HEK293 (cell line): Measurements from ENCODE around the gene SLC39A12.

ENCODE experiments used
- KLF1 ChIP-seq: fragments of 450-650 bp; formaldehyde crosslinking; IDR thresholded peaks from 2 replicates; pipeline ENCODE4 v1.5.1; 2016; ENCODE audit warnings: missing biosample characterization, missing genetic modification characterization
- KLF16 ChIP-seq: fragments of 450-650 bp; formaldehyde crosslinking; IDR thresholded peaks from 2 replicates; pipeline ENCODE4 v1.5.1; 2017; ENCODE audit warnings: missing biosample characterization, missing genetic modification characterization
- KLF7 ChIP-seq: fragments of 450-650 bp; formaldehyde crosslinking; IDR thresholded peaks from 2 replicates; pipeline ENCODE4 v1.5.1; 2016; ENCODE audit warnings: missing biosample characterization, missing genetic modification characterization, borderline replicate concordance
- KLF9 ChIP-seq: fragments of 450-650 bp; formaldehyde crosslinking; IDR thresholded peaks from 2 replicates; pipeline ENCODE4 v1.5.1; 2016; ENCODE audit warnings: missing biosample characterization, missing genetic modification characterization, low read depth
- WT1 ChIP-seq: fragments of 450-650 bp; formaldehyde crosslinking; IDR thresholded peaks from 2 replicates; pipeline ENCODE4 v1.5.1; 2016; ENCODE audit warnings: missing biosample characterization, missing genetic modification characterization
- ZIC2 ChIP-seq: fragments of 450-650 bp; formaldehyde crosslinking; IDR thresholded peaks from 2 replicates; pipeline ENCODE4 v1.5.1; 2016; ENCODE audit warnings: missing biosample characterization, missing genetic modification characterization
- ZNF138 ChIP-seq: fragments of 450-650 bp; formaldehyde crosslinking; IDR thresholded peaks from 2 replicates; pipeline ENCODE4 v1.5.1; 2016; ENCODE audit warnings: missing biosample characterization, missing genetic modification characterization, borderline replicate concordance
- ZNF175 ChIP-seq: fragments of 450-650 bp; formaldehyde crosslinking; IDR thresholded peaks from 2 replicates; pipeline ENCODE4 v1.5.1; 2016; ENCODE audit warnings: missing biosample characterization, missing genetic modification characterization
- ZNF274 ChIP-seq, 2 experiments: fragments of 200-500 bp in 1 of 2; fragments of 450-650 bp in 1 of 2; sonication (Bioruptor generic) in 1 of 2; formaldehyde crosslinking in 1 of 2; IDR thresholded peaks; 2 replicates each; pipeline versions ENCODE4 v1.5.1 to v1.6.1; 2014 to 2016; ENCODE audit warnings: borderline replicate concordance in 1 of 2, inconsistent platforms in 1 of 2, low read length in 1 of 2, missing biosample characterization in 1 of 2, missing genetic modification characterization in 1 of 2
- ZNF335 ChIP-seq: fragments of 450-650 bp; formaldehyde crosslinking; conservative IDR thresholded peaks from 2 replicates; pipeline ENCODE4 v1.5.1; 2016; ENCODE audit warnings: missing biosample characterization, missing genetic modification characterization
- ZNF366 ChIP-seq: fragments of 450-650 bp; formaldehyde crosslinking; conservative IDR thresholded peaks from 2 replicates; pipeline ENCODE4 v1.5.1; 2016; ENCODE audit warnings: missing biosample characterization, missing genetic modification characterization
- ZNF37A ChIP-seq: fragments of 450-650 bp; IDR thresholded peaks from 2 replicates; pipeline ENCODE4 v1.5.1; 2018; ENCODE audit warnings: missing biosample characterization, missing genetic modification characterization
- ZNF530 ChIP-seq: fragments of 450-650 bp; formaldehyde crosslinking; IDR thresholded peaks from 2 replicates; pipeline ENCODE4 v1.5.1; 2016; ENCODE audit warnings: low read depth, missing biosample characterization, missing genetic modification characterization
- ZNF701 ChIP-seq: fragments of 450-650 bp; formaldehyde crosslinking; IDR thresholded peaks from 2 replicates; pipeline ENCODE4 v1.5.1; 2016; ENCODE audit warnings: missing biosample characterization, missing genetic modification characterization
- ZNF747 ChIP-seq: fragments of 450-650 bp; formaldehyde crosslinking; IDR thresholded peaks from 2 replicates; pipeline ENCODE4 v1.5.1; 2016; ENCODE audit warnings: missing biosample characterization, missing genetic modification characterization
- ZNF785 ChIP-seq: fragments of 450-650 bp; formaldehyde crosslinking; IDR thresholded peaks from 2 replicates; pipeline ENCODE4 v1.5.1; 2016; ENCODE audit warnings: missing biosample characterization, missing genetic modification characterization
- TF ChIP-seq, protein P1 (sequence below): fragments of 450-650 bp; formaldehyde crosslinking; conservative IDR thresholded peaks from 2 replicates; pipeline ENCODE4 v1.5.1; 2016; ENCODE audit warnings: low read depth, missing biosample characterization, missing genetic modification characterization
- TF ChIP-seq, protein P2 (sequence below): fragments of 450-650 bp; formaldehyde crosslinking; IDR thresholded peaks from 2 replicates; pipeline ENCODE4 v1.5.1; 2016; ENCODE audit warnings: missing biosample characterization, missing genetic modification characterization
- TF ChIP-seq, protein P3 (sequence below): fragments of 450-650 bp; formaldehyde crosslinking; IDR thresholded peaks from 2 replicates; pipeline ENCODE4 v1.5.1; 2016; ENCODE audit warnings: missing biosample characterization, missing genetic modification characterization
- TF ChIP-seq, protein P4 (sequence below): fragments of 450-650 bp; formaldehyde crosslinking; IDR thresholded peaks from 2 replicates; pipeline ENCODE4 v1.5.1; 2016; ENCODE audit warnings: missing biosample characterization, missing genetic modification characterization, borderline replicate concordance
- TF ChIP-seq, protein P5 (sequence below): fragments of 450-650 bp; formaldehyde crosslinking; IDR thresholded peaks from 2 replicates; pipeline ENCODE4 v1.5.1; 2016; ENCODE audit warnings: missing biosample characterization, missing genetic modification characterization
- TF ChIP-seq, protein P6 (sequence below): fragments of 450-650 bp; formaldehyde crosslinking; IDR thresholded peaks from 2 replicates; pipeline ENCODE4 v1.5.1; 2017; ENCODE audit warnings: missing biosample characterization, missing genetic modification characterization

SLC39A12 gene

DNA sequence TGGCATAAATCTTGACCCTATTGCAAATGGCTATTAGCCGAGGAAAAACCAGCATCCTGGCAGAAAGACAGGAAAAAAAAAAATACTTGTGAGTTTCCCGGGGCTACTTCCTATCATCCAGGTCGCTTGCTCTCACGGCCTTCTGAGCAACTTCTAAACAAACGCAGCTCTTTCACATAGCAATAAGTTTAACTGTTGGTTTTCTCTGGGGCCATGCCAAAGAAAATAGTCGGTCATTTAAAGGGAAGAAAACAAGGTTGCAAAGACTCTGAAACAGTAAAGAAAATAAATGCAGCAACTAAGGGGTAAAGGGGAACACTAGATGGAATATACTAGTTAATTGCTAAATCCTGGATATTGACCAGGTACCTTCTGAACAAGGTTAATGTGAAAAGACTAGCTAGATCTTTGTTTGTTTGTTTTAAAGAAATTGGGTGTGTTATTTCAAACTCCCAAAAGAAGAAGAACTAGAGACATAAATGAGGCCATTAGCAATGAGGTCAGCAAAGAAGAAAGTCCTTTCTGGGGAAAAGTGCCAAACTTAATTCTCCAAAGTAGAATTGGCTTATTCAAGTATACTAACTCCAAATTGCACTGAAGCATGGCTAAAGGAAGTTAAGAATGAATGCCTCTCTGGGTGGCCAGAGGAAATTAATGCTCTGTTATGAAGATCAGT is 54.2 kb downstream of the SLC39A12 start (continued):
- TF ChIP-seq, protein P1, sequence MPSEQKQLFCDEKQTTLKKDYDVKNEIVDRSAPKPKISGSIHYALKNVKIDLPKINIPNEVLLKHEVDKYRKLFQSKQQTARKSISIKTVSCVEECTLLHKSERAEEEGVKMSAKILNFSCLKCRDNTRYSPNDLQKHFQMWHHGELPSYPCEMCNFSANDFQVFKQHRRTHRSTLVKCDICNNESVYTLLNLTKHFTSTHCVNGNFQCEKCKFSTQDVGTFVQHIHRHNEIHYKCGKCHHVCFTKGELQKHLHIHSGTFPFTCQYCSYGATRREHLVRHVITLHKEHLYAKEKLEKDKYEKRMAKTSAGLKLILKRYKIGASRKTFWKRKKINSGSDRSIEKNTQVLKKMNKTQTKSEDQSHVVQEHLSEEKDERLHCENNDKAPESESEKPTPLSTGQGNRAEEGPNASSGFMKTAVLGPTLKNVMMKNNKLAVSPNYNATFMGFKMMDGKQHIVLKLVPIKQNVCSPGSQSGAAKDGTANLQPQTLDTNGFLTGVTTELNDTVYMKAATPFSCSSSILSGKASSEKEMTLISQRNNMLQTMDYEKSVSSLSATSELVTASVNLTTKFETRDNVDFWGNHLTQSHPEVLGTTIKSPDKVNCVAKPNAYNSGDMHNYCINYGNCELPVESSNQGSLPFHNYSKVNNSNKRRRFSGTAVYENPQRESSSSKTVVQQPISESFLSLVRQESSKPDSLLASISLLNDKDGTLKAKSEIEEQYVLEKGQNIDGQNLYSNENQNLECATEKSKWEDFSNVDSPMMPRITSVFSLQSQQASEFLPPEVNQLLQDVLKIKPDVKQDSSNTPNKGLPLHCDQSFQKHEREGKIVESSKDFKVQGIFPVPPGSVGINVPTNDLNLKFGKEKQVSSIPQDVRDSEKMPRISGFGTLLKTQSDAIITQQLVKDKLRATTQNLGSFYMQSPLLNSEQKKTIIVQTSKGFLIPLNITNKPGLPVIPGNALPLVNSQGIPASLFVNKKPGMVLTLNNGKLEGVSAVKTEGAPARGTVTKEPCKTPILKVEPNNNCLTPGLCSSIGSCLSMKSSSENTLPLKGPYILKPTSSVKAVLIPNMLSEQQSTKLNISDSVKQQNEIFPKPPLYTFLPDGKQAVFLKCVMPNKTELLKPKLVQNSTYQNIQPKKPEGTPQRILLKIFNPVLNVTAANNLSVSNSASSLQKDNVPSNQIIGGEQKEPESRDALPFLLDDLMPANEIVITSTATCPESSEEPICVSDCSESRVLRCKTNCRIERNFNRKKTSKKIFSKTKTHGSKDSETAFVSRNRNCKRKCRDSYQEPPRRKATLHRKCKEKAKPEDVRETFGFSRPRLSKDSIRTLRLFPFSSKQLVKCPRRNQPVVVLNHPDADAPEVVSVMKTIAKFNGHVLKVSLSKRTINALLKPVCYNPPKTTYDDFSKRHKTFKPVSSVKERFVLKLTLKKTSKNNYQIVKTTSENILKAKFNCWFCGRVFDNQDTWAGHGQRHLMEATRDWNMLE = no peak
- TF ChIP-seq, protein P2, sequence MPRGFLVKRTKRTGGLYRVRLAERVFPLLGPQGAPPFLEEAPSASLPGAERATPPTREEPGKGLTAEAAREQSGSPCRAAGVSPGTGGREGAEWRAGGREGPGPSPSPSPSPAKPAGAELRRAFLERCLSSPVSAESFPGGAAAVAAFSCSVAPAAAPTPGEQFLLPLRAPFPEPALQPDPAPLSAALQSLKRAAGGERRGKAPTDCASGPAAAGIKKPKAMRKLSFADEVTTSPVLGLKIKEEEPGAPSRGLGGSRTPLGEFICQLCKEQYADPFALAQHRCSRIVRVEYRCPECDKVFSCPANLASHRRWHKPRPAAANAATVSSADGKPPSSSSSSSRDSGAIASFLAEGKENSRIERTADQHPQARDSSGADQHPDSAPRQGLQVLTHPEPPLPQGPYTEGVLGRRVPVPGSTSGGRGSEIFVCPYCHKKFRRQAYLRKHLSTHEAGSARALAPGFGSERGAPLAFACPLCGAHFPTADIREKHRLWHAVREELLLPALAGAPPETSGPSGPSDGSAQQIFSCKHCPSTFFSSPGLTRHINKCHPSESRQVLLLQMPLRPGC (tag by site-specific recombination) = 0 out of 2 replicates have a peak, but pooled peaks have one; percentile 21
- TF ChIP-seq KLF16 (tag by site-specific recombination) = no peak
- no peak for TF ChIP-seq ZNF530
- TF ChIP-seq, protein P3, sequence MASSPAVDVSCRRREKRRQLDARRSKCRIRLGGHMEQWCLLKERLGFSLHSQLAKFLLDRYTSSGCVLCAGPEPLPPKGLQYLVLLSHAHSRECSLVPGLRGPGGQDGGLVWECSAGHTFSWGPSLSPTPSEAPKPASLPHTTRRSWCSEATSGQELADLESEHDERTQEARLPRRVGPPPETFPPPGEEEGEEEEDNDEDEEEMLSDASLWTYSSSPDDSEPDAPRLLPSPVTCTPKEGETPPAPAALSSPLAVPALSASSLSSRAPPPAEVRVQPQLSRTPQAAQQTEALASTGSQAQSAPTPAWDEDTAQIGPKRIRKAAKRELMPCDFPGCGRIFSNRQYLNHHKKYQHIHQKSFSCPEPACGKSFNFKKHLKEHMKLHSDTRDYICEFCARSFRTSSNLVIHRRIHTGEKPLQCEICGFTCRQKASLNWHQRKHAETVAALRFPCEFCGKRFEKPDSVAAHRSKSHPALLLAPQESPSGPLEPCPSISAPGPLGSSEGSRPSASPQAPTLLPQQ (tag by site-specific recombination) = 0 out of 2 replicates have a peak, but pooled peaks have one; percentile 52
- no peak for TF ChIP-seq KLF1 (tag by site-specific recombination)
- TF ChIP-seq ZNF747 (tag by site-specific recombination) = no peak
- TF ChIP-seq ZNF335 (tag by site-specific recombination) = peak; percentile 18; the same call in 1 of the 2 replicates
- TF ChIP-seq, protein P4, sequence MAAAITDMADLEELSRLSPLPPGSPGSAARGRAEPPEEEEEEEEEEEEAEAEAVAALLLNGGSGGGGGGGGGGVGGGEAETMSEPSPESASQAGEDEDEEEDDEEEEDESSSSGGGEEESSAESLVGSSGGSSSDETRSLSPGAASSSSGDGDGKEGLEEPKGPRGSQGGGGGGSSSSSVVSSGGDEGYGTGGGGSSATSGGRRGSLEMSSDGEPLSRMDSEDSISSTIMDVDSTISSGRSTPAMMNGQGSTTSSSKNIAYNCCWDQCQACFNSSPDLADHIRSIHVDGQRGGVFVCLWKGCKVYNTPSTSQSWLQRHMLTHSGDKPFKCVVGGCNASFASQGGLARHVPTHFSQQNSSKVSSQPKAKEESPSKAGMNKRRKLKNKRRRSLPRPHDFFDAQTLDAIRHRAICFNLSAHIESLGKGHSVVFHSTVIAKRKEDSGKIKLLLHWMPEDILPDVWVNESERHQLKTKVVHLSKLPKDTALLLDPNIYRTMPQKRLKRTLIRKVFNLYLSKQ (tag by site-specific recombination) = no peak
- no peak for TF ChIP-seq ZNF785 (tag by site-specific recombination)
- TF ChIP-seq, protein P5, sequence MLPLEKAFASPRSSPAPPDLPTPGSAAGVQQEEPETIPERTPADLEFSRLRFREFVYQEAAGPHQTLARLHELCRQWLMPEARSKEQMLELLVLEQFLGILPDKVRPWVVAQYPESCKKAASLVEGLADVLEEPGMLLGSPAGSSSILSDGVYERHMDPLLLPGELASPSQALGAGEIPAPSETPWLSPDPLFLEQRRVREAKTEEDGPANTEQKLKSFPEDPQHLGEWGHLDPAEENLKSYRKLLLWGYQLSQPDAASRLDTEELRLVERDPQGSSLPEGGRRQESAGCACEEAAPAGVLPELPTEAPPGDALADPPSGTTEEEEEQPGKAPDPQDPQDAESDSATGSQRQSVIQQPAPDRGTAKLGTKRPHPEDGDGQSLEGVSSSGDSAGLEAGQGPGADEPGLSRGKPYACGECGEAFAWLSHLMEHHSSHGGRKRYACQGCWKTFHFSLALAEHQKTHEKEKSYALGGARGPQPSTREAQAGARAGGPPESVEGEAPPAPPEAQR (tag by site-specific recombination) = no peak
- no peak for TF ChIP-seq ZNF138 (tag by site-specific recombination)
- TF ChIP-seq, protein P6, sequence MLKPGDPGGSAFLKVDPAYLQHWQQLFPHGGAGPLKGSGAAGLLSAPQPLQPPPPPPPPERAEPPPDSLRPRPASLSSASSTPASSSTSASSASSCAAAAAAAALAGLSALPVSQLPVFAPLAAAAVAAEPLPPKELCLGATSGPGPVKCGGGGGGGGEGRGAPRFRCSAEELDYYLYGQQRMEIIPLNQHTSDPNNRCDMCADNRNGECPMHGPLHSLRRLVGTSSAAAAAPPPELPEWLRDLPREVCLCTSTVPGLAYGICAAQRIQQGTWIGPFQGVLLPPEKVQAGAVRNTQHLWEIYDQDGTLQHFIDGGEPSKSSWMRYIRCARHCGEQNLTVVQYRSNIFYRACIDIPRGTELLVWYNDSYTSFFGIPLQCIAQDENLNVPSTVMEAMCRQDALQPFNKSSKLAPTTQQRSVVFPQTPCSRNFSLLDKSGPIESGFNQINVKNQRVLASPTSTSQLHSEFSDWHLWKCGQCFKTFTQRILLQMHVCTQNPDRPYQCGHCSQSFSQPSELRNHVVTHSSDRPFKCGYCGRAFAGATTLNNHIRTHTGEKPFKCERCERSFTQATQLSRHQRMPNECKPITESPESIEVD (tag by site-specific recombination) = peak; percentile 89
- no peak for TF ChIP-seq KLF9 (tag by site-specific recombination)
- no peak for TF ChIP-seq ZNF175
- no peak for TF ChIP-seq ZIC2 (tag by site-specific recombination)
- TF ChIP-seq ZNF701 (tag by site-specific recombination) = no peak
- no peak for TF ChIP-seq ZNF37A (tag by site-specific recombination)
- TF ChIP-seq ZNF366 (tag by site-specific recombination) = 0 out of 2 replicates have a peak, but pooled peaks have one; percentile 42
- peak; percentile 99 for TF ChIP-seq WT1 (tag by site-specific recombination)
- no peak for TF ChIP-seq KLF7 (tag by site-specific recombination)
- no peak for TF ChIP-seq ZNF274 (IDR thresholded peaks at IDR 0.05; ENCODE audit: low read length)
- TF ChIP-seq ZNF274 (tag by site-specific recombination; IDR thresholded peaks at IDR 0.05; ENCODE audit: borderline replicate concordance) = no peak
- TF ChIP-seq, all 188 proteins: peak for 25
